Stimulated activated naive CD8-positive, alpha-beta T cell treated with anti-CD3 and anti-CD28 coated beads, Interleukin-15, amount 100 ng/mL, for 72 hours (primary cell): ENCODE data around the gene ADCY10.
A peak's percentile ranks its signal among the peaks of the same experiment; 100 is the strongest.
"Not testable (repeated sequence)": the region's sequence is repeated elsewhere in the genome, so short reads cannot be mapped to it uniquely, and the experiment has no call there.

Experiments
- ATAC-seq: fragments of 150-1000 bp; cut with Tn5 transposase; 2 replicates; pipeline ENCODE4 v1.10.0; 2021; ENCODE audit warnings: mild to moderate bottlenecking, moderate library complexity
- DNase-seq, 2 donors: peaks; one replicate each; pipeline ENCODE4 v3.0.0; 2021 to 2022
- H3K27ac Mint-ChIP-seq, 2 donors: one replicate each; pipeline ENCODE4 v1.8.0; 2022; ENCODE audit warnings: mild to moderate bottlenecking in 2 of 2, mixed read lengths in 2 of 2, moderate library complexity in 2 of 2
- H3K27me3 Mint-ChIP-seq: one replicate; pipeline ENCODE4 v1.8.0; 2022; ENCODE audit warnings: mixed read lengths
- H3K4me1 Mint-ChIP-seq: one replicate; pipeline ENCODE4 v1.8.0; 2022; ENCODE audit warnings: mild to moderate bottlenecking, mixed read lengths
- H3K4me3 Mint-ChIP-seq, 2 donors: one replicate each; pipeline ENCODE4 v1.8.0; 2022; ENCODE audit warnings: mild to moderate bottlenecking in 2 of 2, mixed read lengths in 2 of 2, moderate library complexity in 1 of 2
- H3K9me3 Mint-ChIP-seq, 2 donors: one replicate each; pipeline ENCODE4 v1.8.0; 2022; ENCODE audit warnings: mixed read lengths in 2 of 2

The ADCY10 gene

DNA sequence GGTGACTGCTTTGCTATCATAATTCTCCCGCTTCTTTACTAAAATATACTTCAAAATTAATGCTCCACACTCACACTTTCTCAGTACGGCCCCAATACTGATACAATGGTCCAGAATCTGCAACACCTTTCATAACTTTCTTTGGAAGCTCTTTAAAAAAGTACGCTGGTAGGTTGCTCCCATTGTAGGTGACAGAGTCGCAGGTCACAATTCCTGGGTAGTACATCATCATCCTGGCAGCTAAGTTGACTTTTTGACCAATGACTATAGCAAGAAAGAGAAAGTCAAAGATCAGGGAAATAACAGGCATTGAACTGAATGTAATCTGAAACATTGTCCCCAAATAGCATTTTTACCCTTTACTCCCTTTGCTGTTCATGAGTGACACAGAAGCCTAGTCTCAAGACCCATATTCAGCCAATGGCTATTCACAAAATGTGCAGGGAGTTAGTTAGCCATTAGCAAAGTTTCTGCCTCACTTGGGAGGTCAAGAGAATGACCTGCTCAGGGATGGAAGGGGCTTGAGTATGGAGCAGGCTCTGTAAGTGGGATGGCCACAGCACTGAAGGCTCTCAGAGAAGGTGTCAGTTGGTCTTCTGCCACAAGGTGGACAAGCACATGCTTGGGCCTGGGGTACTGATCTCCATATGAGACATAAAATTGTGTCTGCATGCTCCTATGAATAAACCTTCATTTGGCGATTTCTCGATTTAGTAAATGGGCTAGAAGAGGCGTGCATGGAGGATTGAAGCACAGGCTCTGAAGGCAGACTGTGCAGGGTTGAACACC is 35.4 kb downstream of the ADCY10 start:
- no peak overlapping the region for H3K4me3 Mint-ChIP-seq
- H3K4me1 Mint-ChIP-seq = no peaks in the 10 kb centered on the region
- no peaks in the 10 kb centered on the region for H3K9me3 Mint-ChIP-seq
- DNase-seq (no peak), ATAC-seq (no peak)
- no peak overlapping the region for H3K27ac Mint-ChIP-seq
- H3K27me3 Mint-ChIP-seq = no peaks in the 10 kb centered on the region

DNA sequence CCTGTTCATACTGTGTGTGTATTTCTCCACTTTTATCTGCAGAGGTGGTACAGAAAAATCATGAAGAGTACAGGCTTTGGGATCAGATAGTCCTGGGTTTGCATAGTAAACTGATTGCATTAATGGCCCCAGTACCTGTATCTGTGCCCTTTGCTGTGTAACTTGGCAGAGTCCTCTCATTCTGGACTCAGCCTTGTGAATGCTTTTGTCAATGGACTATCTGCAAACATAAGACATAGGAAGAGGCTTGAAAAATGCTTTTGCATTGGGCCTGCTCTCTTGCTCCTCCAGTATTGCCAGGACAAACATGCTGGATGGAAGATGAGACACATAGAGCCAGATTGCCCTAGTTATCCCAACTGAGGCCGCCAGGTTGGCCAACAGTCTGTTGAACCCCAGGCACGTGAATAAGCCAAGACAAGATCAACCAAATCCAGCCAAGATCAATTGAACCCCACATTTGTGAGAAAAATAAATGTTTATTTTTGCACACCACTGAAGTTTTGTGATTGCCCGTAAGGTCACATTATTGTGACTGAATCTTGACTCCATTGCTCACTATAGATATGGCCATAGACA is 37.2 kb downstream of the ADCY10 start:
- no peaks in the 10 kb centered on the region for H3K27me3 Mint-ChIP-seq
- ATAC-seq = no peak
- H3K9me3 Mint-ChIP-seq = no peaks in the 10 kb centered on the region
- H3K4me3 Mint-ChIP-seq = no peak overlapping the region
- H3K27ac Mint-ChIP-seq = no peak overlapping the region
- H3K4me1 Mint-ChIP-seq = no peaks in the 10 kb centered on the region
- DNase-seq = no peak

DNA sequence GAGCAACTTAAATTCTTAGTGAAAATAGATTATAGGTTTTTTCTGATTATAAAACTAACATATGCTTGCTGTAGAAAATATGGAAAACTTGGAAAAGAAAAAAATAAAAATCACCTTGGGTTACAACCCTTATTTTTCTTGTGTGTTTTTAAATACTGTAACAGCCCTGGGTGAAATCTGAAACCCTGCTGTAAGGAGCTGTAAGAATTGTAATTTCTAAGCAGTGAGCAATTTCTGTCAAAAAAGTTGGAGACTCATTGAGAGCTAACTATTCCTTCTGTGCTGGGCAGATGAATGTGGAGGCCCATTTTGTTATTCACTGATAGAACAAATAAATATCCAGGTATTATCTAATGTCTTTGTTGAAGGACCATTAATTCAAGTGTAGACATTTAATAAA is 42.6 kb downstream of the ADCY10 start:
- no peak overlapping the region for H3K27ac Mint-ChIP-seq
- H3K4me3 Mint-ChIP-seq = no peak overlapping the region
- DNase-seq = no peak
- H3K4me1 Mint-ChIP-seq = no peaks in the 10 kb centered on the region
- H3K27me3 Mint-ChIP-seq = no peaks in the 10 kb centered on the region
- no peak for ATAC-seq
- H3K9me3 Mint-ChIP-seq = no peaks in the 10 kb centered on the region

DNA sequence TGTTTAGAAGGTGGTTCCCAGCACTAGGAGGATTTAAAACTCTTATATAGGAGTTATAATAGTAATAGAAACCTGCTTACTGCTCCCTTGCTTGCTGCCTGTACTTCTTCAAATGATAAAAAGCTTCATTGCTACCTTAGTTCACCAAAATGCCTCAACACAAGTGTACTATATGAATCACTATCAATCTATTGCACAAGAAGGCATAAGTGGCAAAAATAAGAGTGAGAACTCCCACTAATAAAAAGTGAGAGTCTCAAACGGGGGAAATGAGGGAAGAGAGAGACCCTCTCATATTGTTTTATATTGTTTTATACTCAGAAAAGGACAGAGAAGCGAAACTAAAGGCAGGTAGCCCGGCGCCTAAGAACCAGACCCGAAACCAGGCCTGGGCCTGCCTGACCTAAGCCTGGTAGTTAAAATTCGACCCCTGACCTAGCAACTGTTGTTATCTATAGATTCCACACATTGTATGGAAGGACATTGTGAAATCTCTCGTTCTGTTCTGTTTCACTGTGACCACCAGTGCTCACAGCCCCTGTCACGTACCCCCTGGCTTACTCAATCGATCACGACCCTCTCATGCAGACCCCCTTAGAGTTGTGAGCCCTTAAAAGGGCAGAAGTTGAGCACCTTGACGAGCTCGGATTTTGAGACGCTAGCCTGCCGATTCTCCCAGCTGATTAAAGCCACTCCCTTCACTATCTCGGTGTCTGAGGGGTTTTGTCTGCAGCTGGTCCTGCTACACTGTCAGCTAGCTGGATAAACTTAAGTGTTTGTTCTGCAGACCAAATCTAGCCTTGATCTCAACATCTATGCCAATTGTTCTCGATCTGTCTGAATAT is 44.6 kb downstream of the ADCY10 start:
- not testable (repeated sequence) for ATAC-seq, H3K9me3 Mint-ChIP-seq, H3K27ac Mint-ChIP-seq, H3K4me1 Mint-ChIP-seq, H3K27me3 Mint-ChIP-seq, DNase-seq, H3K4me3 Mint-ChIP-seq

DNA sequence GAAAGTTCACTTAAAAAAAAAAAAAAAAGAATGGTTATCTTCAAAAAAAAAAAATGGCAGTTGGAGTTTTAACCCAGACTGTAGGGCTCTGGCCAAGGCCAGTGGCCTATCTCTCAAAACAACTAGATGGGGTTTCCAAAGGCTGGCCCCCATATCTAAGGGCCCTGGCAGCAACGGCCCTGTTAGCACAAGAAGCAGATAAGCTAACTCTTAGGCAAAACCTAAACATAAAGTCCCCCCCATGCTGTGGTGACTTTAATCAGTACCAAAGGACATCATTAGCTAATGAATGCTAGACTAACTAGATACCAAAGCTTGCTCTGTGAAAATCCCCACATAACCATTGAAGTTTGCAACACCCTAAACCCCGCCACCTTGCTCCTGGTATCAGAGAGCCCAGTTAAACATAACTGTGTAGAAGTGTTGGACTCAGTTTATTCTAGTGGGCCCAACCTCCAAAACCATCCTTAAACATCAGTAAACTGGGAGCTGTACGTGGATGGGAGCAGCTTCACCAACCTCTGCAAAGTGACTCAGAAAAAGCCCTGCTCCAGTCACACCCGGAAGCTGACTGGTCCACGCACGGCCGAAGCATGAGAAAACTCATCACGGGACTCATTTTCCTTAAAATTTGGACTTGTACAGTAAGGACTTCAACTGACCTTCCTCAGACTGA is 47.1 kb downstream of the ADCY10 start:
- ATAC-seq, H3K4me3 Mint-ChIP-seq, H3K27me3 Mint-ChIP-seq, H3K4me1 Mint-ChIP-seq, DNase-seq, H3K27ac Mint-ChIP-seq, H3K9me3 Mint-ChIP-seq: not testable (repeated sequence)

DNA sequence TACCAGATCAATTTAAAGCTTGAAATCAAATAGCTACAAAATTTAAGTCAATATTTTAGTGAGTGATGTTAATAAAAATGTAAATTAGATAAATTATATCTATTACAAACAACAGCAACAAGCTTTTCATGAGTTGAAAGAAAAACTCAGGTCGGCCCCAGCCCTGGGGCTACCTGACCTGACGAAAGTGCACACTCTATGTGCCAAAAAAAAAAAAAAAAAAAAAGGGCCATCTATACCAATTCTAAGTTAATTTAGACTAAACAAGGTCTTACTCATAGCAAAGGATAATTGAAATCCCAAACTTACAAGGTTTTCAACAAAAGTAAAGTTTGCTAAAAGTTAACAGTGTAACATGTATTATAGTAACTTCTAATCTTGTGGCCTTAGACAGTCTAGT is 47.6 kb downstream of the ADCY10 start:
- not testable (repeated sequence) for ATAC-seq, H3K9me3 Mint-ChIP-seq, H3K27me3 Mint-ChIP-seq, H3K4me3 Mint-ChIP-seq, DNase-seq, H3K27ac Mint-ChIP-seq, H3K4me1 Mint-ChIP-seq

DNA sequence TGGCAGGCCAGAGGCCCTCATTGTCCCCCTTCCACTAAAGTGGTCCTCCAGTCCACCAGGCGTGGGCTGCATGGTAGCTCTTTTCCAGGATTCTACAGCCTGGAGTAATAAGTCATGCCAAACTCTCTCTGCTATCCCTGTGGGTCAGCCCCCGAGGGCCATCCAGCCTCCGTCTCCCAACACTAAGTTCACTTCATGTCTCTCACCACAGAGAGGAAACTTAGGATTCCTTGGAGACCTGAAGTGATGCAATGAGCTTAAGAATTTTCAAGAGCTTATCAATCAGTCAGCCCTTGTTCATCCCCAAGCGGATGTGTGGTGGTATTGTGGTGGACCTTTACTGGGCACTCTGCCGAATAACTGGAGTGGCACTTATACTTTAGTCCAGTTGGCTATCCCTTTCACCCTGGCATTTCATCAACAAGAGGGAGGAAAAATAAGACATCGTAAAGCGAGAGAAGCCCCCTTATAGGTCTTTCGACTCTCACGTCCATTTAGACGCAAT is 48.1 kb downstream of the ADCY10 start:
- ATAC-seq, H3K27me3 Mint-ChIP-seq, H3K4me1 Mint-ChIP-seq, DNase-seq, H3K4me3 Mint-ChIP-seq, H3K9me3 Mint-ChIP-seq, H3K27ac Mint-ChIP-seq: not testable (repeated sequence)

DNA sequence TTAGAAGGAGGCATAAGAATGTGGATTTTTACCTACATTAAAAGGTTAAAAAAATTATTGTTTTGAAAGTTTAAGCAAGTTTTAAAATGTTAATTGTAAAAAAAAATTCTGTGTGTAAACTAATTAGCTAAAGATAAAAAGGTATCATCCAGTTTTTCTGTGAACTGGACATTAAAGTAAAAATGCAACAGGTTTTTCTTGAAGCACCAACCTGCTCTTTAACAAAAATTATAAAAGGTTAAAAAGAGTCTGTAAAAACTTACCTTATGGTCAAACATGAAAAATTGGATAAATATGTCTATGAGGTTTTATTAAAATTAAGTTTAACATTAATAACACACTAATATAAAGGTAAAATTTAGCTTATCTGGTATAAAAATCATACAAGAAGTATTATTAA is 48.7 kb downstream of the ADCY10 start:
- not testable (repeated sequence) for H3K4me3 Mint-ChIP-seq

DNA sequence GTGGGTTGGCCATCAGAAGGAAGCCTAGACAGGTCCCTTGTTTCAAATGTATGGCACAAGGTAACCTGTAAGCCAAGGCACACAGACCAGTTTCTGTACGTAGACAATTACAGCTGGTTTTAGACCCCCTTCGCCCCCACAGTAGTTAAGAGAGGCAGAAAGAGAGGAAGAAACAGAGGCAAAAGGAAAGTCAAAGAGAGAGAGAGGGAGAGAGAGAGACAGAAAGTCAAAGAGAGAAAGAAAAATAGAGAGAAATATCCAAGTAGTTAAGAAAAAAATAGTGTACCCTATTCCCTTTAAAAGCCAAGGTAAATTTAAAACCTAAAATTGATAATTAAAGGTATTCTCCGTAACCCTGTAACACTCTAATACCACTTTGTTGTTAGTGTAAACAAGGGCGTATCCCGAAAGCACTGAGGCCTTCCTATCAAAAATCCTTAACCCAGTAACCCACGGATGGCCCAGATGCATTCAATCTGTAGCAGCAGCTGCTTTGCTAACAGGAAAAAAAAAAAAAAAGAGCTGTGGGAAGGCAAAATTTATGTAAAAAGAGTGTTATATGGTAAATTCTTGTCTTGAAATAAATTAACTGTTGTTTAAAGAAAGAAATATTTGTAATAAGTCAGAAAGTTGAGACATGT is 49.4 kb downstream of the ADCY10 start:
- H3K27me3 Mint-ChIP-seq = no peaks in the 10 kb centered on the region
- H3K9me3 Mint-ChIP-seq = no peaks in the 10 kb centered on the region
- no peak for ATAC-seq
- H3K27ac Mint-ChIP-seq = no peak overlapping the region
- DNase-seq = no peak
- H3K4me1 Mint-ChIP-seq = no peaks in the 10 kb centered on the region
- no peak overlapping the region for H3K4me3 Mint-ChIP-seq

More for the DNA sequence above, 48.7 kb downstream of the ADCY10 start:
- not testable (repeated sequence) for ATAC-seq, H3K27me3 Mint-ChIP-seq, H3K9me3 Mint-ChIP-seq, H3K4me1 Mint-ChIP-seq, DNase-seq, H3K27ac Mint-ChIP-seq

DNA sequence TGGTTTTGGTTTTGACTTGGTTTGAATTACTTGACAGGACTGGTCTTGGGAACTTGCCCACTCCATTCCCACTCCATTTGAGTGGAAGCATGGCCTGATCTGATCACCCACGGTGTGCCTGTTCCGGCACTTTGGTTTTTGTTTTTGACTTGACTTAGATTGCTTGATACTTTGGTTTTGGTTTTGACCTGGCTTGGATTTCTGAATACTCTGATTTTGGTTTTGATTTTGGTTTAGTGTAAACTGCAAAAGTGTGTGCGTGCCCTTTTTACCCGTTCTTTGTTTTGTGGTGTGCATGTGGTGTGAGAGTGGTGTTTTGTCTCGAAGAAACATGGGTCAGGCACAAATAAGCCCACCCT is 50.0 kb downstream of the ADCY10 start:
- DNase-seq = no peak
- Mint-ChIP-seq H3K4me3 (no peak overlapping the region), H3K9me3 (no peaks in the 10 kb centered on the region), H3K27ac (peak overlapping the region in 1 of 2 donors; percentile 6), H3K4me1 (no peaks in the 10 kb centered on the region), H3K27me3 (no peaks in the 10 kb centered on the region)
- no peak for ATAC-seq

DNA sequence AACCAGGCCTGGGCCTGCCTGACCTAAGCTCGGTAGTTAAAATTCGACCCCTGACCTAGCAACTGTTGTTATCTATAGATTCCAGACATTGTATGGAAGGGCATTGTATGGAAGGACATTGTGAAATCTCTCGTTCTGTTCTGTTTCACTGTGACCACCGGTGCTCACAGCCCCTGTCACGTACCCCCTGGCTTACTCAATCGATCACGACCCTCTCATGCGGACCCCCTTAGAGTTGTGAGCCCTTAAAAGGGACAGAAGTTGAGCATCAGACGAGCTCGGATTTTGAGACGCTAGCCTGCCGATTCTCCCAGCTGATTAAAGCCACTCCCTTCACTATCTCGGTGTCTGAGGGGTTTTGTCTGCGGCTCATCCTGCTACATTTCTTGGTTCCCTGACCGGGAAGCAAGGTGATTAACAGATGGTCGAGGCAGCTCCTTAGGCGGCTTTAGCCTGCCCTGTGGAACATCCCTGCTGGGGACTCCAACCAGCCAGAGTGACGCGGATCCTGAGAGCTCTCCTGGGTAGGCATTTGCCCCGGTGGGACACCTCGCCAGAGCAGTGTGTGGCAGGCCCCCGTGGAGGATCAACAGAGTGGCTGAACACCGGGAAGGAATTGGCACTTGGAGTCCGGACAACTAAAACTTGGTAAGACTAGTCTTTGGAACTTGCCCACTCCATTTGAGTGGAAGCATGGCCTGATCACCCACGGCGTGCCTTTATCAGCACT is 50.6 kb downstream of the ADCY10 start:
- not testable (repeated sequence) for H3K27me3 Mint-ChIP-seq, H3K27ac Mint-ChIP-seq, H3K4me1 Mint-ChIP-seq, DNase-seq, H3K9me3 Mint-ChIP-seq, H3K4me3 Mint-ChIP-seq, ATAC-seq

DNA sequence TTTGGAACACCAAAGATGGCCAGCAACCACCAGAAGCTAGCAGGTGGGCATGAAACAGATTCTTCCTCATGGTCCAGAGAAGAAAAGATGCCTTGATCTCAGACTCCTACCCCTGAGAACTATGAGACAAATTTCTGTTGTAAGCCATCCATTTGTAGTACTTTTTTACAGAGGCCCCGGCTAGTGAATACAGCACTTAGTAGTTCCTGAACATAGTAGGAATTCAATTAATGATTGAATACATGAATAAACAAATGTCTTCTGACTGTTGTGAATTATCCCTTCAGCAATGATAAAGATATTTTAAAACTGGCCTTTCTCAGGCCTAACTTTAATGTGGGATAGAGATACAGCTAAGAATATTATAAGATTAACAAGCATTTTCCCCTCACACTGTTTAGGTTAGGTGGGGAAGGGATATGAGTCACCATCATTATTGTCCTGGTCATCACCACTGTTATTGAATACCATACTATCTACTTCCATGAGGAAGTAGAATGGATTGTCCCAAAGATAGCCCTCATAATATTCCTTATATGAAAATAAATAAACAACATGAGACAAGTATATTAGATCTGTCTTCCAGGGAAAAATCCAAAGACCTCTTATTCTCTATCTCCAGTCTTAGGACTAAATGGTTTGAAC is 51.4 kb downstream of the ADCY10 start:
- ATAC-seq (no peak), DNase-seq (no peak)
- no peak overlapping the region for H3K27ac Mint-ChIP-seq
- H3K4me3 Mint-ChIP-seq = no peak overlapping the region
- H3K27me3 Mint-ChIP-seq = no peaks in the 10 kb centered on the region
- H3K9me3 Mint-ChIP-seq = no peaks in the 10 kb centered on the region
- no peaks in the 10 kb centered on the region for H3K4me1 Mint-ChIP-seq

DNA sequence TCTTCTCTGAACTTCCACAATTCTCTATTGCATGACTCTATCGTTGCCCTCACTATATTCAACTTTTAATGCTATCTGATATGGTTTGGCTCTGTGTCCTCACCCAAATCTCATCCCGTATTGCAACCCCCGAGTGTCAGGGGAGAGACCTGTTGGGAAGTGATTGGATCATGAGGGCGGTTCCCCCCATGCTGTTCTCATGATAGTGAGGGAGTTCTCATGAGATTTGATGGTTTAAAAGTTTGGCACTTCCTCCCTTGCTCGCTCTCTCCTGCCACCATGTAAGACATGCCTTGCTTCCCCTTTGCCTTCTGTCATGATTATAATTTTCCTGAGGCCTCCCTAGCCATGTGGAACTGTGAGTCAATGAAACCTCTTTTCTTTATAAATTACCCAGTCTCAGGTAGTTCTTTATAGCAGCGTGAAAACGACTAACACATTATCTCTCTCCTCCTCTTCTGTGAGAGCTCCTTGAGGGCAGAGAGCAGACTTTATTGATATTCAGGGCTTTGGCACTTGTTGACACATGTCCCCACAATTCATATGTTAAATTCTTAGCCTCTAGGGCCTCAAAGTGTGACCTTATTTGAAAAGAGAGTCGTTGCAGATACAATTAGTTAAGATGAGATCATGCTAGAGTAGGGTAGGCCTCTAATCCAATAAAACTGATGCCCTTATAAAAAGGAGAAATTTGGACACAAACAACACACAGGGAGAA is 52.1 kb downstream of the ADCY10 start:
- H3K4me1 Mint-ChIP-seq = no peaks in the 10 kb centered on the region
- no peak overlapping the region for H3K27ac Mint-ChIP-seq
- no peaks in the 10 kb centered on the region for H3K27me3 Mint-ChIP-seq
- ATAC-seq (no peak), DNase-seq (no peak)
- no peak overlapping the region for H3K4me3 Mint-ChIP-seq
- H3K9me3 Mint-ChIP-seq = no peaks in the 10 kb centered on the region
